A549 (cell line): ENCODE data around the gene LOXL3. TPM values are rescaled to one million over a fixed set of nuclear protein-coding genes. Genes with fewer than 3 reads are reported as not detected.

Experiments used
- ATAC-seq, 2 experiments: fragments of 200-7000 bp in 1 of 2; fragments of >200 bp in 1 of 2; cut with Nextera tagmentation in 1 of 2; cut with Tn5 transposase in 1 of 2; 3 replicates each; pipeline versions ENCODE4 v1.8.0 to v1.9.1; 2018 to 2020; ENCODE audit warnings: mild to moderate bottlenecking in 1 of 2, moderate library complexity in 1 of 2
- CTCF ChIA-PET: fragments of 300-600 bp; sonication (Branson Sonifier 250); formaldehyde crosslinking; extraction: SDS; loops from one replicate; lab custom pipeline; 2021; ENCODE audit warnings: antibody characterized with exemption, inconsistent platforms; lab: Yijun Ruan, JAX
- POLR2A ChIA-PET: fragments of 350-600 bp; formaldehyde crosslinking; extraction: SDS; loops from one replicate; lab custom pipeline; 2021; ENCODE audit warnings: antibody characterized with exemption, inconsistent platforms; lab: Yijun Ruan, JAX
- DNase-seq, 2 experiments: peaks; one replicate each; pipeline versions ENCODE4 v3.0.0 to v3.0.0-alpha.2; 2011 to 2016; ENCODE audit warnings: low read depth in 1 of 2, low spot score in 1 of 2
- FAIRE-seq: peaks from 2 replicates; lab custom pipeline; 2011; peaks lifted over from hg19 to GRCh38; lab: Jason Lieb, UNC
- H3K27ac ChIP-seq, 2 experiments: fragments of >200 bp; sonication (Bioruptor Twin); formaldehyde crosslinking; 3 replicates each; pipeline ENCODE4 v1.5.1; 2016 to 2017
- H3K4me1 ChIP-seq: fragments of >200 bp; sonication (Bioruptor Twin); formaldehyde crosslinking; 3 replicates; pipeline ENCODE4 v1.6.1; 2016
- H3K4me2 ChIP-seq: fragments of >200 bp; sonication (Bioruptor Twin); formaldehyde crosslinking; 3 replicates; pipeline ENCODE4 v1.6.1; 2016
- H3K4me3 ChIP-seq: fragments of >200 bp; sonication (Bioruptor Twin); formaldehyde crosslinking; 3 replicates; pipeline ENCODE4 v1.5.1; 2016
- H3K9me3 ChIP-seq: fragments of >200 bp; sonication (Bioruptor Twin); formaldehyde crosslinking; 3 replicates; pipeline ENCODE4 v1.6.1; 2016
- BHLHE40 ChIP-seq: IDR thresholded peaks from 2 replicates; pipeline ENCODE4 v1.6.1; 2012; ENCODE audit warnings: low read depth, low read length, inconsistent platforms
- CHD2 ChIP-seq: fragments of 150-350 bp; IDR thresholded peaks from 2 replicates; pipeline ENCODE4 v1.6.1; 2014; ENCODE audit warnings: low read length; ENCODE audit not compliant: partially characterized antibody
- EHF ChIP-seq: fragments of 250-450 bp; sonication (Bioruptor Pico); IDR thresholded peaks from 2 replicates; pipeline ENCODE4 v1.5.0; 2020; ENCODE audit warnings: mild to moderate bottlenecking
- EP300 ChIP-seq, 2 experiments: fragments of >200 bp; sonication (Bioruptor Twin); formaldehyde crosslinking; IDR thresholded peaks; 2 replicates in 1 of 2; 3 replicates in 1 of 2; pipeline ENCODE4 v1.6.1; 2016 to 2017
- FOSL2 ChIP-seq, 2 experiments: fragments of 450-650 bp in 1 of 2; fragments of >200 bp in 1 of 2; sonication (Bioruptor Twin) in 1 of 2; formaldehyde crosslinking; IDR thresholded peaks; 2 replicates each; pipeline versions ENCODE4 v1.5.0 to v1.6.1; 2016 to 2020; ENCODE audit warnings: mild to moderate bottlenecking in 1 of 2, moderate library complexity in 1 of 2
- HDAC2 ChIP-seq: fragments of 200-600 bp; sonication (generic); IDR thresholded peaks from 2 replicates; pipeline ENCODE4 v1.6.1; 2016
- HEYL ChIP-seq: fragments of 250-450 bp; sonication (Bioruptor Pico); IDR thresholded peaks from 2 replicates; pipeline ENCODE4 v1.8.0; 2021; ENCODE audit warnings: mild to moderate bottlenecking, moderate library complexity
- HOXA7 ChIP-seq: fragments of 250-450 bp; sonication (Bioruptor Pico); IDR thresholded peaks from 2 replicates; pipeline ENCODE4 v1.5.0; 2020; ENCODE audit warnings: mild to moderate bottlenecking, moderate library complexity
- KDM5A ChIP-seq: fragments of 200-600 bp; sonication (generic); IDR thresholded peaks from 2 replicates; pipeline ENCODE4 v1.6.1; 2016; ENCODE audit warnings: antibody characterized with exemption, mild to moderate bottlenecking
- MAZ ChIP-seq: fragments of 150-350 bp; IDR thresholded peaks from 2 replicates; pipeline ENCODE4 v1.6.1; 2014; ENCODE audit warnings: antibody characterized with exemption, low read depth, low read length, borderline replicate concordance
- NFE2L2 ChIP-seq: fragments of 150-350 bp; conservative IDR thresholded peaks from 2 replicates; pipeline ENCODE4 v1.6.1; 2014; ENCODE audit warnings: low read length
- NR3C1 ChIP-seq: fragments of >200 bp; sonication (Bioruptor Twin); formaldehyde crosslinking; IDR thresholded peaks from 3 replicates; pipeline ENCODE4 v1.6.1; 2017
- PHF8 ChIP-seq: fragments of 200-600 bp; sonication (generic); IDR thresholded peaks from 2 replicates; pipeline ENCODE4 v1.6.1; 2016; ENCODE audit warnings: low read depth, mild to moderate bottlenecking, antibody characterized with exemption, moderate library complexity, borderline replicate concordance
- RAD21 ChIP-seq, 2 experiments: fragments of >200 bp in 1 of 2; sonication (Bioruptor Twin) in 1 of 2; formaldehyde crosslinking in 1 of 2; IDR thresholded peaks in 1 of 2; conservative IDR thresholded peaks in 1 of 2; 2 replicates in 1 of 2; 3 replicates in 1 of 2; pipeline ENCODE4 v1.6.1; 2012 to 2018; ENCODE audit warnings: inconsistent platforms in 1 of 2
- RARB ChIP-seq: fragments of 250-450 bp; sonication (Bioruptor Pico); IDR thresholded peaks from 2 replicates; pipeline ENCODE4 v1.8.0; 2021; ENCODE audit warnings: mild to moderate bottlenecking, moderate library complexity
- RCOR1 ChIP-seq: fragments of 150-350 bp; IDR thresholded peaks from 2 replicates; pipeline ENCODE4 v1.6.1; 2014; ENCODE audit warnings: antibody characterized with exemption, low read length, low read depth
- REST ChIP-seq: fragments of 200-600 bp; sonication (generic); IDR thresholded peaks from 2 replicates; pipeline ENCODE4 v1.6.1; 2016; ENCODE audit warnings: antibody characterized with exemption, mild to moderate bottlenecking, moderate library complexity
- SMC3 ChIP-seq: fragments of >200 bp; sonication (Bioruptor Twin); formaldehyde crosslinking; IDR thresholded peaks from 3 replicates; pipeline ENCODE4 v1.6.1; 2018; ENCODE audit warnings: inconsistent platforms
- ZC3H11A ChIP-seq: fragments of 450-650 bp; IDR thresholded peaks from 2 replicates; pipeline ENCODE4 v1.6.1; 2014; ENCODE audit warnings: antibody characterized with exemption, mild to moderate bottlenecking
- WGBS: methylation state at CpG from one replicate; pipeline ENCODE4 v1.1.6; 2017; ENCODE audit errors: missing lambda C conversion rate; 5-methylcytosine and 5-hydroxymethylcytosine counted together
- polyA plus RNA-seq, 4 experiments: library from polyadenylated mRNA; depleted of rRNA in 3 of 4; stranded (reverse); fragments of >200 nt; fragmentation: RNase III in 1 of 4; extraction: RNeasy Plus Mini Kit Qiagen cat#74134 plus additional on column Dnase treatment in 1 of 4; gene quantifications; 2 replicates in 3 of 4; 3 replicates in 1 of 4; pipeline ENCODE4 v1.2.3, GENCODE V29; 2011 to 2017

Gene LOXL3
- polyA plus RNA-seq, 2 of the 4 experiments (the other 2 are of a cell fraction): 0.27 to 0.30 TPM

GRCh38 chr2:74559912-74560311 is 6.2 kb upstream of the LOXL3 start:
- FAIRE-seq: no peak
- TF ChIP-seq EP300 (IDR thresholded peaks at IDR 0.05) (no peak), NR3C1 (no peak), BHLHE40 (no peak), RARB (CRISPR knock-in tag) (no peak), RAD21 (conservative IDR thresholded peaks at IDR 0.05 in 1 of 2, IDR thresholded peaks at IDR 0.05 in 1 of 2) (no peak), MAZ (no peak)
- WGBS: 75% methylated on average over 4 of the region's 5 CpGs
- H3K27ac ChIP-seq: no peak overlapping the region
- CTCF ChIA-PET: interaction anchor here (1.3 to 8.6 kb wide), 3 partner anchors 27 to 76 kb away, joined by 3 to 63 read pairs (median 6); partner anchors contain the start of genes CCDC142 and TTC31
- H3K4me1 ChIP-seq: no peaks in the 10 kb centered on the region
- no peak for ATAC-seq
- H3K4me2 ChIP-seq: no peak overlapping the region
- H3K9me3 ChIP-seq: no peaks in the 10 kb centered on the region
- H3K4me3 ChIP-seq: no peak overlapping the region
- POLR2A ChIA-PET: no interaction called here
- no peak for DNase-seq

- no peak for FAIRE-seq
- no peak for TF ChIP-seq MAZ
- TF ChIP-seq HOXA7: no peak
- no peak overlapping the region for H3K4me2 ChIP-seq
- H3K4me1 ChIP-seq: peaks cover 2% of the 10 kb centered on the region; the same call in 2 of the 3 replicates
- H3K27ac ChIP-seq: no peak overlapping the region
- no peaks in the 10 kb centered on the region for H3K9me3 ChIP-seq
- POLR2A ChIA-PET: no interaction called here
- no peak for ATAC-seq
- H3K4me3 ChIP-seq: no peak overlapping the region
- 67% methylated on average over 7 of the region's 7 CpGs for WGBS
- DNase-seq: no peak
- CTCF ChIA-PET: interaction anchor here (0.7 to 8.6 kb wide), 8 partner anchors 9 to 319 kb away, joined by 3 to 63 read pairs (median 3); partner anchors contain the start of genes CCDC142 and TTC31
Observed at GRCh38 chr2:74558284-74559230, 4.8 kb upstream of the LOXL3 start.

- no peak overlapping the region for H3K4me2 ChIP-seq
- DNase-seq (no peak), FAIRE-seq (no peak), ATAC-seq (no peak)
- H3K9me3 ChIP-seq: no peaks in the 10 kb centered on the region
- WGBS: 75% methylated on average over 5 of the region's 6 CpGs
- H3K4me1 ChIP-seq: peaks cover 6% of the 10 kb centered on the region; the same call in 2 of the 3 replicates
- TF ChIP-seq KDM5A (no peak), SMC3 (no peak), ZC3H11A (no peak), RCOR1 (no peak), HEYL (CRISPR knock-in tag) (no peak), HDAC2 (no peak), PHF8 (no peak), CHD2 (no peak), EP300 (IDR thresholded peaks at IDR 0.05) (no peak), FOSL2 (IDR thresholded peaks at IDR 0.05) (no peak), FOSL2 (CRISPR knock-in tag; IDR thresholded peaks at IDR 0.05) (no peak), REST (no peak), NFE2L2 (no peak), EHF (no peak)
- ChIA-PET CTCF (interaction anchor here (0.6 to 8.6 kb wide), 6 partner anchors 11 to 70 kb away, joined by 3 to 63 read pairs (median 4); no protein-coding TSS in a partner anchor), POLR2A (no interaction called here)
- no peak overlapping the region for H3K27ac ChIP-seq
- no peak overlapping the region for H3K4me3 ChIP-seq
Observed at GRCh38 chr2:74556831-74557370, 3.2 kb upstream of the LOXL3 start.
